Melanocyte of skin (primary cell): ENCODE measurements around the gene MRPS5. TPM values are rescaled to one million over a fixed set of nuclear protein-coding genes. Genes with fewer than 3 reads are reported as not detected.

Source experiments
- total RNA-seq, 2 donors: library from RNA; depleted of rRNA; stranded (reverse); fragments of >200 nt; gene quantifications; 2 replicates each; pipeline ENCODE4 v1.2.3, GENCODE V29; 2012

MRPS5 gene
- total RNA-seq: 10 to 100 TPM; 35.8 to 57.9 TPM

GRCh38 chr2:95121407-95122196 is at the start of gene MRPS5:
TSS of gene MRPS5 (minus strand) at chr2:95121808. CDS start at chr2:95121791, 17 bp downstream.

GRCh38 chr2:95165371-95166064 is 43.9 kb upstream of the MRPS5 start, which contains the start of gene ZNF2:
TSS of gene ZNF2 (plus strand) at chr2:95165809. CDS start at chr2:95176227, 10,418 bp downstream.

GRCh38 chr2:95159690-95160449 is 38.3 kb upstream of the MRPS5 start, which contains the start of gene ZNF514:
TSS of gene ZNF514 (minus strand) at chr2:95159848. CDS start at chr2:95153253, 6,595 bp downstream.

Other genes starting within 250 kb of the MRPS5 start
- gene MAL, start 96.1 kb downstream of the MRPS5 start, total RNA-seq: 10 to 100 TPM; 25.8 to 62.9 TPM
- 10 to 100 TPM; 11.0 to 12.7 TPM for gene ZNF514, start 38.0 kb upstream of the MRPS5 start, total RNA-seq
- 1 to 10 TPM; 6.2 to 8.7 TPM for gene ZNF2, start 44.0 kb upstream of the MRPS5 start, total RNA-seq
- gene ZNF892, start 85.7 kb upstream of the MRPS5 start, total RNA-seq: 1 to 10 TPM; 5.2 to 6.7 TPM
- gene PROM2, start 152.6 kb upstream of the MRPS5 start, total RNA-seq: under 1 TPM; under 0.01 to 0.34 TPM
- 100 to 1,000 TPM in 1 of 2 donors, 10 to 100 TPM in 1; 33.3 to 168 TPM for gene KCNIP3, start 175.5 kb upstream of the MRPS5 start, total RNA-seq